Activated B cell treated with CpG ODN at 0.5 μM for 24 hours (primary cell): ENCODE measurements around the gene OSBPL8. TPM values are rescaled to one million over a fixed set of nuclear protein-coding genes. Genes with fewer than 3 reads are reported as not detected.

Source experiments
- ATAC-seq: fragments of 200-7000 bp; cut with Tn5 transposase; one replicate; pipeline ENCODE4 v1.10.0; 2021; ENCODE audit warnings: low read depth, mild to moderate bottlenecking, moderate library complexity
- CTCF ChIA-PET: fragments of 350-600 bp; sonication (Branson Sonifier 250); formaldehyde crosslinking; loops from one replicate; lab custom pipeline; 2021; ENCODE audit warnings: antibody characterized with exemption; lab: Charles Lee
- POLR2A ChIA-PET: fragments of 350-600 bp; sonication (Branson Sonifier 250); formaldehyde crosslinking; loops from one replicate; lab custom pipeline; 2021; ENCODE audit warnings: antibody characterized with exemption; lab: Charles Lee
- DNase-seq: peaks from one replicate; pipeline ENCODE4 v3.0.0; 2022
- H3K27ac Mint-ChIP-seq: one replicate; pipeline ENCODE4 v1.8.0; 2020; ENCODE audit warnings: mixed read lengths
- H3K27me3 Mint-ChIP-seq: one replicate; pipeline ENCODE4 v1.8.0; 2021; ENCODE audit warnings: mixed read lengths
- H3K36me3 Mint-ChIP-seq: one replicate; pipeline ENCODE4 v1.8.0; 2021; ENCODE audit warnings: low read depth, mixed read lengths
- H3K4me1 Mint-ChIP-seq: one replicate; pipeline ENCODE4 v1.8.0; 2021; ENCODE audit warnings: mixed read lengths
- H3K4me3 Mint-ChIP-seq: one replicate; pipeline ENCODE4 v1.8.0; 2020; ENCODE audit warnings: mild to moderate bottlenecking, mixed read lengths
- H3K9me3 Mint-ChIP-seq: one replicate; pipeline ENCODE4 v1.8.0; 2020; ENCODE audit warnings: mixed read lengths
- CTCF ChIP-seq: fragments of 200-600 bp; IDR thresholded peaks from one replicate; pipeline ENCODE4 v1.8.0; 2022; ENCODE audit warnings: antibody characterized with exemption, mild to moderate bottlenecking
- intact Hi-C: fragments of 100-400 bp; cut with micrococcal nuclease; formaldehyde crosslinking; loops from one replicate; pipeline ENCODE4 v1.15.1; 2024
- total RNA-seq: library from RNA; stranded (reverse); gene quantifications from 2 replicates; pipeline ENCODE4 v1.2.3, GENCODE V29; 2022

OSBPL8 gene
- total RNA-seq, 1 donor from 2014 or later: 79.6 TPM

GRCh38 chr12:76303365-76303764, 256.2 kb downstream of the OSBPL8 start:
- CTCF ChIA-PET: no interaction called here
- intact Hi-C loops: no loop called here
- no peak for ATAC-seq
- no peak for DNase-seq
- no peak for TF ChIP-seq CTCF
- Mint-ChIP-seq H3K27me3 (no peaks in the 10 kb centered on the region), H3K36me3 (no peaks in the 10 kb centered on the region), H3K4me3 (no peak overlapping the region), H3K27ac (no peak overlapping the region), H3K9me3 (no peaks in the 10 kb centered on the region), H3K4me1 (no peaks in the 10 kb centered on the region)
- POLR2A ChIA-PET: no interaction called here

Other genes with a start within 250 kb of the OSBPL8 start
- 7.9 and 8.0 TPM in 2 replicates for gene BBS10, start 211.4 kb downstream of the OSBPL8 start, total RNA-seq
- gene ZDHHC17, start 204.3 kb upstream of the OSBPL8 start, total RNA-seq: 51.8 and 70.8 TPM in 2 replicates